Skeletal muscle tissue (tissue), 4 donors: ENCODE measurements around the gene RASSF8. TPM values are rescaled to one million over a fixed set of nuclear protein-coding genes. Genes with fewer than 3 reads are reported as not detected.

ENCODE experiments used
- H3K27ac ChIP-seq: one replicate; pipeline ENCODE4 v1.7.0; 2013; ENCODE audit warnings: mild to moderate bottlenecking, low read depth, low read length, inconsistent platforms
- H3K27me3 ChIP-seq, 3 donors: one replicate each; pipeline ENCODE4 v1.7.0; 2013; ENCODE audit warnings: low read length in 3 of 3; ENCODE audit not compliant: control insufficient read depth in 3 of 3, insufficient read depth in 3 of 3
- H3K36me3 ChIP-seq, 3 donors: one replicate each; pipeline ENCODE4 v1.7.0; 2013; ENCODE audit warnings: low read length in 3 of 3; ENCODE audit not compliant: control insufficient read depth in 3 of 3, insufficient read depth in 3 of 3
- H3K4me1 ChIP-seq, 3 donors: one replicate each; pipeline ENCODE4 v1.7.0; 2013; ENCODE audit warnings: low read length in 3 of 3, mild to moderate bottlenecking in 3 of 3; ENCODE audit not compliant: control insufficient read depth in 3 of 3, insufficient read depth in 3 of 3
- H3K4me3 ChIP-seq, 3 donors: one replicate each; pipeline ENCODE4 v1.7.0; 2013; ENCODE audit warnings: low read length in 3 of 3
- H3K9ac ChIP-seq, 3 donors: one replicate each; pipeline ENCODE4 v1.7.0; 2013; ENCODE audit warnings: low read length in 3 of 3, mild to moderate bottlenecking in 3 of 3, moderate library complexity in 2 of 3, low read depth in 1 of 3
- H3K9me3 ChIP-seq, 3 donors: one replicate each; pipeline ENCODE4 v1.7.0; 2013; ENCODE audit warnings: low read length in 3 of 3; ENCODE audit not compliant: control insufficient read depth in 3 of 3
- total RNA-seq: library from RNA; depleted of rRNA; stranded (reverse); fragments of >200 nt; gene quantifications from one replicate; pipeline ENCODE4 v1.2.3, GENCODE V29; 2014
- donor health status: Osteomylitis.

Gene RASSF8
- total RNA-seq, 1 donor from 2014 or later: 29.7 TPM

DNA sequence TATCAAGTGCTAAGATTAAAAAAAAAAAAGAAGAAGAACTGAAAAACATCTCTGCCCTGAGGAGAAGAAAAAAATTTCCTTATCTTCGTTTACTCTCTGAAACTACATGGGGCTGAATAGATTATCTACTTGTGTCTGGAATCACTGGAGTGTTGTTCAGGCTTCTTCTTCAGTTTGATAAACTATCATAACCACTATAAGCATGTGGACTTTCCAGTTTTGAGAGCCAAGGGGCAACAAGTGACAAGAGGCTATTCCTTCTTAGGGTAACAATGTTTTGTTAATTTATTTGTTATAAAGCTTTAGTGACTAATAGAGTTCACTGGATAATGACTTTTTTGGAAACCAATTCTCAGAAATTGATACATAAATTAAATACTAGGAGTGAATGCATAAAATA is 19.9 kb upstream of the RASSF8 start:
- Histone ChIP-seq H3K9me3 (no peaks in the 10 kb centered on the region), H3K4me3 (no peak overlapping the region), H3K27ac (no peak overlapping the region), H3K27me3 (no peaks in the 10 kb centered on the region), H3K4me1 (no peaks in the 10 kb centered on the region), H3K9ac (no peak overlapping the region), H3K36me3 (no peaks in the 10 kb centered on the region)

DNA sequence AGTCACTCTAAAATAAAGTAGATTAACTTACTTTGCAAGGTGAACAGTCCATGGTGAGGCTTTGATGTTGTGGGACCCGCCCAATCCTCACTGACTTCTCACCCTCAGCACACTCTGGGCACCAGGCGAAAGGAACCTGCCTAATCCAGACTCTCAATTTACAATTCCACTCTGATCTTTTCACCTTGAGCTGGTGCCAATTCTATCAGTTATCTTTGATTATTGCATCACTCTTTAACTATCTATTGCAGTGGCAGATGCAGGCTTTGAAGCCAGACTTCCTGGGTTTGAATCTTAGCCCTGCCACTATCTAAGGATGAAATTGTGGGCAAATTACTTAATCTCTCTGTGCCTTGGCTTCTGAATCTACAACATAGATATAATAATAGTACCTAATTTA is 18.9 kb upstream of the RASSF8 start:
- Histone ChIP-seq H3K4me3 (no peak overlapping the region), H3K36me3 (no peaks in the 10 kb centered on the region), H3K27me3 (no peaks in the 10 kb centered on the region), H3K9ac (no peak overlapping the region), H3K27ac (no peak overlapping the region), H3K4me1 (no peaks in the 10 kb centered on the region), H3K9me3 (no peaks in the 10 kb centered on the region)

DNA sequence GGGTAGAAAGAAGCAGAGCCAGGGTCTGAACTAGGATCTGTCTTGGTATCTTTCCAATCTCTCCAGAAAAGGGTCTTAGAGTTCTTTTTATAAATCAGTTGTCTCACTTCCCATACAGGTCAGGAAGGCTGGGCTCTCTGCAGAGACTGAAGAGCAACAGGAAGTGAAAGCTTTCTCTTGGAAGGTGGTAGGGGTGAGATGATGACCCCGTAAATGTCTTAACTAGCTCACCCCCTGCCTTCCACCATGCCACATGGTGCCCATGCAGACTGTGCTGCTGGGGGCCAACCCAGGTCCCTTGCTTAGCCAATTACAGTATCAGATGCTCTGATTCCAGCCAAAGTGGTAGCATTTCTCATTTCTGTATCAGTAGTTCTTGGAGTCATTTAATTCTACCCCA is 17.6 kb upstream of the RASSF8 start:
- H3K27ac ChIP-seq: no peak overlapping the region
- no peaks in the 10 kb centered on the region for H3K36me3 ChIP-seq
- H3K4me3 ChIP-seq: no peak overlapping the region
- H3K9ac ChIP-seq: no peak overlapping the region
- no peaks in the 10 kb centered on the region for H3K9me3 ChIP-seq
- no peaks in the 10 kb centered on the region for H3K27me3 ChIP-seq
- H3K4me1 ChIP-seq: no peaks in the 10 kb centered on the region

DNA sequence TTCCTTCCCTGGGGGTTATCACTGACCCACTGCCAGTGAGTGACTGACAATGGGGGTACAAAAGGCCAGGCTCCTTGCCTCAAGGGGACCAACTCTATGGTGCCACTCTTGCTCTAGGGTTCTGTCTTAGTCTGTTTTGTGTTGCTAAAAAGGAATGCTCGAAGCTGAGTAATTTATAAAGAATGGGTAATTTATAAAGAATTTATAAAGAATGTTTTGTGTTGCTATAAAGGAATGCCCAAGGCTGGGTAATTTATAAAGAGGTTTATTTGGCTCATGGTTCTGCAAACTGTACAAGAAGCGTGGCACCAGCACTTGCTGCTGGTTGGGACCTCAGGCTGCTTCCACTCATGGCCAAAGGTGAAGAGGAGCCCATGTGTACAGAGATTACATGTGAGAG is 15.8 kb upstream of the RASSF8 start:
- Histone ChIP-seq H3K9me3 (no peaks in the 10 kb centered on the region), H3K9ac (no peak overlapping the region), H3K36me3 (no peaks in the 10 kb centered on the region), H3K4me3 (no peak overlapping the region), H3K27me3 (no peaks in the 10 kb centered on the region), H3K27ac (no peak overlapping the region), H3K4me1 (no peaks in the 10 kb centered on the region)

DNA sequence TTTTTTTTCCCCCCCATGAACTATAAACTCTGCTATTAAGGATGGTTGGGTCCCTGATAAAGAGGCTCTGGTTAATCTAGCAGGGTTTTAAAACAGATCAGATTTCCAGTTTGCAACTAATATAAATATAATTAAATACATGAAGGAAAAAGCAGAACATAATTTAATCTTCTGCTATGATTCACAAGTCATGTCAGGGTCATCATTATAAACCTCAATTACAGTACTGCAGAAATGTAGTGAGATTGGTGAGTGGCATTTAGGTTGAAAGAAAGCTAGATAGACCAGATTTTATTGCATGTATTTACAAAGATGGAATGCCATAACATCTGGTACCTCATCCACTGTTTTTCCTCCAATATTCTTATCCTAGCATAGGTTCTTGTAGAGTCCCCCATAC is 14.5 kb upstream of the RASSF8 start:
- Histone ChIP-seq H3K9me3 (no peaks in the 10 kb centered on the region), H3K4me3 (no peak overlapping the region), H3K9ac (no peak overlapping the region), H3K4me1 (no peaks in the 10 kb centered on the region), H3K27ac (no peak overlapping the region), H3K36me3 (no peaks in the 10 kb centered on the region), H3K27me3 (no peaks in the 10 kb centered on the region)

DNA sequence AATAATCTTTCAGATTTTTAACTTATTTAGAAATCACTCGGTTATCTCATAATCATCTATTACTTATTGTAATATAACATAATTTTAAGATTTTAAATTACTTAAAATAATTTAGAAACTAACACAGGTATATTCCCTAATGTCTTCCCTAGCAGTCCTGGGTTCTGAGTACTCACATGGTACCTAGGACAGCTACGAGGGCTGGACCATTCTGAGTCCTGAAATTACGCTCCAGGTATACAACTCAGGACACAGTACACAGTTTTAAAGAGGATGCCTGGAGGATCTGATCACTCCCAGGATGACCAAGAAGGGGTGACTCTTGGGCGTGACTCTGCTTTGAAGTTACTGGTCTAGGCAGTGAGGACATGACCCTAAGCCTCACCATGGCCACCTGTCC is 9.1 kb upstream of the RASSF8 start:
- no peak overlapping the region for H3K4me3 ChIP-seq
- H3K27ac ChIP-seq: no peak overlapping the region
- H3K4me1 ChIP-seq: no peaks in the 10 kb centered on the region
- no peaks in the 10 kb centered on the region for H3K9me3 ChIP-seq
- no peak overlapping the region for H3K9ac ChIP-seq
- H3K27me3 ChIP-seq: no peaks in the 10 kb centered on the region
- peaks cover 4 to 5% (median 4%) of the 10 kb centered on the region in 3 donors for H3K36me3 ChIP-seq

DNA sequence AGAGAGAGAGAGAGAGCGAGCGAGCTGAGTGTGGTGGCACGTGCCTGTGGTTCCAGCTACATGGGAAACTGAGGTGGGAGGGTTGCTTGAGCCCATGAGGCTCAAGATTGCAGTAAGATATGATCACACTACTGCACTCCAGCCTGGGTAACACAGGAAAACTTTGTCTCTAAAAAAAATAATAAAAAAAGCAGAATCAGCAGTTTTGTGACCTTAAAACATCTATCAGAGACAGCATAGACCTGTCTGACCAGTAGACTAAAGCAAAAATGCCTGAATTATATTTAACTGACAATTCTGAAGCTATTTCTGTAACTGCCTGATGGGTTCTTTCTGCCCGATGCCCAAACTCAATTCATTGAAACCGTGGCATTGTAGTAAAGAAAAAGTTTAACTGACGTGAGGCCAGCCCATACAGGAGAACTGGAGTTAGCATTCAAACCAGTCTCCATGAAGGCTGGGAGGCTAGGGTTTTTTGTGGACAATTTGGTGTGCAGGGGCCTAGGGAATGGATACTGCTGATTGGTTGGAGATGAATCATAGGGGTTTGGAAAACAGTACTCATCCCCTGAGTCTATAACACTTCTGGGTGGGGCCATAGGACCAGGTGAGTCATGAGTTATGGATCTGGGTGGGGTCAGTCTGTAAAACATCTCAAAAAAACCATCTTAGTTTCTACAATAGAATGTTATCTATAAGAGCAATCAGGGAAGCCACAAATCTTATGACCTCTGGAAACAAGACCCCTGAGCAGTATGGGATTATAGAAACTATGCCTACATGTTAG is 8.0 kb upstream of the RASSF8 start:
- no peak overlapping the region for H3K27ac ChIP-seq
- H3K27me3 ChIP-seq: no peaks in the 10 kb centered on the region
- no peaks in the 10 kb centered on the region for H3K9me3 ChIP-seq
- no peak overlapping the region for H3K4me3 ChIP-seq
- H3K9ac ChIP-seq: no peak overlapping the region
- peaks cover 4 to 9% (median 6%) of the 10 kb centered on the region in 3 donors for H3K36me3 ChIP-seq
- no peaks in the 10 kb centered on the region for H3K4me1 ChIP-seq

DNA sequence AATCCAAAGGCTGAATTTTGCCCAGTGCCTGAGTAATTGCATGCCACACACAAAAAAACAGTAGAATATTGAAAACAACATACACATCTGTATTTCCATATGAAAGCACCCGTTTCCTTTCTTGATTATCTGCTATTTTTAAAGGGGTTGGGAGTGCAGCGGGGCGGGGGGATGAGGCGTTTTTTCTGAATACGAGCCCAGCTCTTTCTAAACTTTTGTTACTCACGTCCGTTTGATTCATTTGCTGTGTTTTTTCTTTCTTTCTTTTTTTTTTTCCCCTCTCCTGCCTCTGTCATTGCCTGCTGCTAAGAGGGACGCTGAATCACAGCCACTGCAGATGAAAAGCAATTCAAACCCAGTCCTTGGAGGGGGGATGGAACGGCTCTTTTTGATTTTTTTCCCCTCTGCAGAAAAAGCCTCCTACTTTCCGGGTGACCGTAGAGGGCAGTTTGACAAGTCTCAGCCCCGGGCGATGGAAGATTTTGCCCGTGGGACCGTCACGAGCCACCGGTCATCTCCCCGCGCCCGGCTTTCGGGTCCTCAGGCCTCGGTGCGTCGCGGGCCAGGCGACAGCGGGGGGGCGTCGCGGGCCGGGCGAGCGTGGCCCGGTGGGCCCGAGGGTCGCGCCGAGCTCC is 572 bp upstream of the RASSF8 start:
- Histone ChIP-seq H3K27ac (peak overlapping the region; percentile 94), H3K36me3 (peaks cover 2 to 12% (median 9%) of the 10 kb centered on the region in 3 donors), H3K4me1 (peaks cover 12 to 21% (median 20%) of the 10 kb centered on the region in 3 donors), H3K27me3 (no peaks in the 10 kb centered on the region), H3K9me3 (no peaks in the 10 kb centered on the region), H3K4me3 (peak overlapping the region; percentile 66 to 86 (median 75)), H3K9ac (peak overlapping the region; percentile 81 to 88 (median 81))

DNA sequence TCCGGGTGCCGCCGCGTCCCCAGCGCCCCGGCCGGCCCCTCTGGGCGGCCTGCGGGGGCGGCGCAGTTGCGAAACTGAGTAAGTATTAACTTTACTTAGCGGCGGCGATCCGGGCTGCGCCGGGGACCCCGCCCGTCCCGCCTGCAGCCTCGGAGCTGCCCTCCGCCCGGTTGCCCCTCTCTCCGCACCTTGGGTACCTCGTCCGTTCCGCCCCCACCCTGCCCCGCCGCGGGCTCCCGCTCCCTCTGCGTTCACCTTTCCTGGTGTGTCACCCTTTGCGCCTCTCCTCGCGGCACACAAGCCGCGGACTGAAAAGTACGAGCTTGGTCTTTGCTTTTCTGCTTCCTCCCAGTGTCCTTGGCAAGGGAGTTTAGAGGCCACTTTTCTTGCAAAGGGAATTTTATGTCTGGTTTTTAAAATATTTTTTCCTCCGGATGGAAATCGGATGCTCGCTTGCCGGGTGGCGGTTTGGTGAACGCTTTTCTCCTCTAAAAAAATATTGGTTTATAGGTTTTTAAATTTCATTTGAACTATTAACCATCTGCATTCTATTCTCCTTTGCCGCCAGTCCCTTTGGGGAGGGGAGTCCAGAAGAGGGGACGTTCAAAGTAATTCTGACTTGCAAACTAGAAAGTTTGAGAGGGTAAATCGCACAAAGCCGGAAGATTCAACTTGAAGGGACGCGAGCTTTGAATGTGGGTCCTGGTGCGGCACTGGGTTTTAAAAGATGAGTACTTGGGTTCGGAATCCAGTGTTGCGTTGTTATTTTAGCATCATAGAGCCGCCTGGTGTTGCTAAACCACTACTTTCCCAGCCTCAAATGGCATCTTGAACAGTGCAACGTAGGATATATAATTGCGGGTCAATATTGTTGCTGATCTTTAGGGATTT is 834 bp downstream of the RASSF8 start:
- H3K27me3 ChIP-seq: no peaks in the 10 kb centered on the region
- H3K27ac ChIP-seq: peak overlapping the region; percentile 83
- peaks cover 0 to 8% (median 5%) of the 10 kb centered on the region in 3 donors for H3K36me3 ChIP-seq
- peak overlapping the region; percentile 75 to 82 (median 75) for H3K9ac ChIP-seq
- peaks cover 14 to 27% (median 26%) of the 10 kb centered on the region in 3 donors for H3K4me1 ChIP-seq
- no peaks in the 10 kb centered on the region for H3K9me3 ChIP-seq
- H3K4me3 ChIP-seq: peak overlapping the region; percentile 79 to 91 (median 82)
